Loucy (cell line): ENCODE measurements around the gene PKNOX2.

ENCODE experiments used
- CTCF ChIP-seq: fragments of 200-600 bp; sonication (generic); conservative IDR thresholded peaks from 2 replicates; pipeline ENCODE4 v1.5.1; 2014; ENCODE audit warnings: mild to moderate bottlenecking, antibody characterized with exemption, low read length
- EZH2phosphoT487 ChIP-seq: fragments of 200-600 bp; IDR thresholded peaks from 2 replicates; pipeline ENCODE4 v1.6.1; 2018; ENCODE audit warnings: antibody characterized with exemption, mild to moderate bottlenecking, moderate library complexity, borderline replicate concordance

DNA sequence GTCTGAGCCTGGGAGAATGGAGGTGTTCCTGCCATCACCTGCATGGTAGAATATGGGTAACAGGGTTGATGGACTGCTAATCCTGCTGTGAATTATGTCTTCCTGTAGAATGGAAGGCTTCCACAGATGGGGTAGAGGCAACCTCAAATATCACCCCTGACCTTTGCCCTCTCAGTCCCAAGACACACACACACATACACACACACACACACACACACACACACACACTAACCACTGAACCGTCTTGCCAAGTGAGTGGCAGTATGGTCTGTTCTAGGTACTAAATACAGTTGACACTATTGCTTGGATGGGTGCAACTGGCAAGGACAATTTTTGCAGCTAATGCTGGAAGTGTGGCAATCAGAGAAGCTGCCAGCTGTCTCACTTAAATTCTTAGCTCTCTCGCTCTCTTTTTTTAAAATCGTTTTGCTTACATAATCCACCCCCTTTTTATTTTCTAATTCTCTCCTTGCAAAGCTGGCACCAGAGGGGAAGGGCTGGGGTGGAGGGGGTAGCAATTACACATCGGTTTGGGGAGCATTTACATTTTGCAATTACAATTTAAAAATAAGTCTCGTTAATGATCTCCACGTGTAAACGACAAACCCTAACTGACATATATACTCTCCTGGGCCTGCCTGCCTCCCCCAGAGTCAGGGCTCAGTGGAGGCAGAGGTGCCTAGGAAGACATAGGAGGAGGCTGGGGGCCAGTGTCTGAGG lies 169.0 kb downstream of the PKNOX2 start:
- TF ChIP-seq CTCF (no peak), EZH2phosphoT487 (no peak)
